ENCODE measurements around the gene ZNF668.

GRCh38 chr16:31094424-31095120, 20.5 kb upstream of the ZNF668 start, which contains the start of gene VKORC1:
- no peak for TF ChIP-seq CTCF (IDR thresholded peaks at IDR 0.05)
- TF ChIP-seq POLR2A (IDR thresholded peaks at IDR 0.05), result peak; percentile 91
